ENCODE results near the gene MRPS14. TPM values are rescaled to one million over a fixed set of nuclear protein-coding genes. Genes with fewer than 3 reads are reported as not detected.
A peak's percentile ranks its signal among the peaks of the same experiment; 100 is the strongest.

The MRPS14 gene
- total and polyA plus RNA-seq, 8 donors, result 30.3 to 46.6 (median 44.6) TPM

GRCh38 chr1:174996476-174996875 lies 26.7 kb downstream of the MRPS14 start:
- no peak for DNase-seq
- H3K4me3 ChIP-seq, result no peak overlapping the region
- H3K9me3 ChIP-seq, result no peaks in the 10 kb centered on the region
- TF ChIP-seq CTCF (IDR thresholded peaks at IDR 0.05), result no peak
- peaks cover 9 to 19% of the 10 kb centered on the region in 2 donors for H3K4me1 ChIP-seq
- no peak overlapping the region for H3K27ac ChIP-seq
- no peak for ATAC-seq
- intact Hi-C loops (cut with DNase I), result no loop called here
- no peaks in the 10 kb centered on the region for H3K36me3 ChIP-seq
- no peaks in the 10 kb centered on the region for H3K27me3 ChIP-seq

- H3K9me3 ChIP-seq, result no peaks in the 10 kb centered on the region
- H3K4me3 ChIP-seq, result no peak overlapping the region
- H3K27me3 ChIP-seq, result no peaks in the 10 kb centered on the region
- peak in 1 of 4 donors; percentile 26 for DNase-seq
- H3K4me1 ChIP-seq, result peaks cover 5 to 14% of the 10 kb centered on the region in 2 donors
- ATAC-seq, result no peak
- intact Hi-C loops (cut with DNase I), result no loop called here
- no peak for TF ChIP-seq CTCF (IDR thresholded peaks at IDR 0.05)
- no peak overlapping the region for H3K27ac ChIP-seq
- no peaks in the 10 kb centered on the region for H3K36me3 ChIP-seq
Observed at GRCh38 chr1:174995916-174996315, 27.3 kb downstream of the MRPS14 start.

- Histone ChIP-seq H3K4me1 (peaks cover 5 to 12% of the 10 kb centered on the region in 2 donors), H3K27me3 (no peaks in the 10 kb centered on the region), H3K4me3 (no peak overlapping the region), H3K27ac (no peak overlapping the region), H3K9me3 (no peaks in the 10 kb centered on the region), H3K36me3 (no peaks in the 10 kb centered on the region)
- ATAC-seq, result no peak
- intact Hi-C loops (cut with DNase I), result no loop called here
- no peak for TF ChIP-seq CTCF (IDR thresholded peaks at IDR 0.05)
- no peak for DNase-seq
Observed at GRCh38 chr1:174995121-174995520, 28.1 kb downstream of the MRPS14 start.

GRCh38 chr1:174991473-174991872 lies 31.8 kb downstream of the MRPS14 start:
- no peak for ATAC-seq
- TF ChIP-seq CTCF (IDR thresholded peaks at IDR 0.05), result no peak
- H3K27ac ChIP-seq, result no peak overlapping the region
- no peaks in the 10 kb centered on the region for H3K9me3 ChIP-seq
- intact Hi-C loops (cut with DNase I), result no loop called here
- H3K27me3 ChIP-seq, result no peaks in the 10 kb centered on the region
- peaks cover 0 to 12% of the 10 kb centered on the region in 2 donors for H3K4me1 ChIP-seq
- no peak overlapping the region for H3K4me3 ChIP-seq
- H3K36me3 ChIP-seq, result no peaks in the 10 kb centered on the region
- DNase-seq, result no peak

- ATAC-seq (peak; percentile 94), DNase-seq (peak in 2 of 4 donors; percentile 41 to 61)
- Histone ChIP-seq H3K9me3 (no peaks in the 10 kb centered on the region), H3K27me3 (no peaks in the 10 kb centered on the region), H3K36me3 (no peaks in the 10 kb centered on the region), H3K4me1 (peaks cover 0 to 12% of the 10 kb centered on the region in 2 donors), H3K4me3 (peak overlapping the region; percentile 35 to 43), H3K27ac (peak overlapping the region; percentile 79 to 86)
- intact Hi-C loops (cut with DNase I), result no loop called here
- TF ChIP-seq CTCF (IDR thresholded peaks at IDR 0.05), result no peak
Observed at GRCh38 chr1:174990382-174990999, 32.7 kb downstream of the MRPS14 start.

Data from left lung (tissue), 10 donors.